HUES48 (cell line): ENCODE measurements around the gene ADRB1.

ENCODE experiments used
- H3K27ac ChIP-seq: one replicate; pipeline ENCODE4 v1.7.0; 2013; ENCODE audit warnings: low read depth, low read length, inconsistent platforms
- H3K27me3 ChIP-seq: 2 replicates; pipeline ENCODE4 v1.6.1; 2013; ENCODE audit warnings: mild to moderate bottlenecking, low read length; ENCODE audit not compliant: control insufficient read depth, insufficient read depth
- H3K36me3 ChIP-seq: 2 replicates; pipeline ENCODE4 v1.6.1; 2013; ENCODE audit warnings: low read length; ENCODE audit not compliant: control insufficient read depth, insufficient read depth
- H3K4me1 ChIP-seq: 2 replicates; pipeline ENCODE4 v1.6.1; 2013; ENCODE audit warnings: mild to moderate bottlenecking, low read length; ENCODE audit not compliant: control insufficient read depth, insufficient read depth
- H3K4me3 ChIP-seq: 2 replicates; pipeline ENCODE4 v1.5.1; 2013; ENCODE audit warnings: mild to moderate bottlenecking, low read depth, low read length
- H3K9ac ChIP-seq: 2 replicates; pipeline ENCODE4 v1.6.1; 2013; ENCODE audit warnings: mild to moderate bottlenecking, low read depth, low read length, moderate library complexity
- H3K9me3 ChIP-seq: 2 replicates; pipeline ENCODE4 v1.6.1; 2013; ENCODE audit warnings: low read length; ENCODE audit not compliant: control insufficient read depth, insufficient read depth

Gene ADRB1

DNA sequence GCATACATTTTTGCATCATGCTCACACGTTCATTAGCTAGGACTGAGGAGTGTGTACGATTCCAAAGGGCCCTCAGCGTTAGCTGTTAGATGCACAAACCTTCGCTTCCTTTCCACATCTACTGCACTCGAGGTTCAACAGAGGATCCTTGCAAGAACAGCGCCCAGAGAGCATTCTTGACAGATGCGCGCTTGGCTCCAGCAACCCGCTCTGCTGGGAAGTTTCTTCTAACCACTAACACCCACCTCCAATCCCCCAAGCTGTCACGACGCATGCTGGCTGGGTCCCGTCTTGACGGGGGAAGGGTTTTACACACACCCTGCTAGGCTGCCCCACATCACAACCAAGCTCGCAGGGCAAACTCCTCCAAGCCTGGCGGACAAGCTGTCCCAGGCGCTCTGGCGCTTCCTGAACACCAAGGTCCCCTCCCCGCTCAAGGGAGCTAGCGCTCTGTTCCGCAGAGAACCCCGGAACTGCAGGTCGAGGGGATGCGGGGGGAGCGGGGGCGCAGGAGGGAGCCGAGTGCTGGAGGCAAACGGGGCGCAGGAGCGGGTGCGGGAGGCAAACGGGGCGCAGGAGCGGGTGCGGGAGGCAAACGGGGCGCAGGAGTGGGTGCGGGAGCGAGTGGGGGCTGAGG lies 653 bp upstream of the ADRB1 start:
- H3K4me1 ChIP-seq = 0 out of 2 replicates have a peak, but pooled peaks cover 3% of the 10 kb centered on the region
- no peaks in the 10 kb centered on the region for H3K36me3 ChIP-seq
- no peak overlapping the region for H3K9ac ChIP-seq
- peak overlapping the region; percentile 70 for H3K4me3 ChIP-seq
- no peak overlapping the region for H3K27ac ChIP-seq
- 0 out of 2 replicates have a peak, but pooled peaks cover 4% of the 10 kb centered on the region for H3K9me3 ChIP-seq
- peaks cover 80% of the 10 kb centered on the region for H3K27me3 ChIP-seq

DNA sequence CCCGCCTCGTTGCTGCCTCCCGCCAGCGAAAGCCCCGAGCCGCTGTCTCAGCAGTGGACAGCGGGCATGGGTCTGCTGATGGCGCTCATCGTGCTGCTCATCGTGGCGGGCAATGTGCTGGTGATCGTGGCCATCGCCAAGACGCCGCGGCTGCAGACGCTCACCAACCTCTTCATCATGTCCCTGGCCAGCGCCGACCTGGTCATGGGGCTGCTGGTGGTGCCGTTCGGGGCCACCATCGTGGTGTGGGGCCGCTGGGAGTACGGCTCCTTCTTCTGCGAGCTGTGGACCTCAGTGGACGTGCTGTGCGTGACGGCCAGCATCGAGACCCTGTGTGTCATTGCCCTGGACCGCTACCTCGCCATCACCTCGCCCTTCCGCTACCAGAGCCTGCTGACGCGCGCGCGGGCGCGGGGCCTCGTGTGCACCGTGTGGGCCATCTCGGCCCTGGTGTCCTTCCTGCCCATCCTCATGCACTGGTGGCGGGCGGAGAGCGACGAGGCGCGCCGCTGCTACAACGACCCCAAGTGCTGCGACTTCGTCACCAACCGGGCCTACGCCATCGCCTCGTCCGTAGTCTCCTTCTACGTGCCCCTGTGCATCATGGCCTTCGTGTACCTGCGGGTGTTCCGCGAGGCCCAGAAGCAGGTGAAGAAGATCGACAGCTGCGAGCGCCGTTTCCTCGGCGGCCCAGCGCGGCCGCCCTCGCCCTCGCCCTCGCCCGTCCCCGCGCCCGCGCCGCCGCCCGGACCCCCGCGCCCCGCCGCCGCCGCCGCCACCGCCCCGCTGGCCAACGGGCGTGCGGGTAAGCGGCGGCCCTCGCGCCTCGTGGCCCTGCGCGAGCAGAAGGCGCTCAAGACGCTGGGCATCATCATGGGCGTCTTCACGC lies 825 bp downstream of the ADRB1 start:
- no peak overlapping the region for H3K27ac ChIP-seq
- H3K4me1 ChIP-seq = 0 out of 2 replicates have a peak, but pooled peaks cover 3% of the 10 kb centered on the region
- 0 out of 2 replicates have a peak, but pooled peaks cover 4% of the 10 kb centered on the region for H3K9me3 ChIP-seq
- H3K36me3 ChIP-seq = no peaks in the 10 kb centered on the region
- H3K27me3 ChIP-seq = peaks cover 95% of the 10 kb centered on the region
- H3K9ac ChIP-seq = no peak overlapping the region
- peak overlapping the region; percentile 47 for H3K4me3 ChIP-seq

DNA sequence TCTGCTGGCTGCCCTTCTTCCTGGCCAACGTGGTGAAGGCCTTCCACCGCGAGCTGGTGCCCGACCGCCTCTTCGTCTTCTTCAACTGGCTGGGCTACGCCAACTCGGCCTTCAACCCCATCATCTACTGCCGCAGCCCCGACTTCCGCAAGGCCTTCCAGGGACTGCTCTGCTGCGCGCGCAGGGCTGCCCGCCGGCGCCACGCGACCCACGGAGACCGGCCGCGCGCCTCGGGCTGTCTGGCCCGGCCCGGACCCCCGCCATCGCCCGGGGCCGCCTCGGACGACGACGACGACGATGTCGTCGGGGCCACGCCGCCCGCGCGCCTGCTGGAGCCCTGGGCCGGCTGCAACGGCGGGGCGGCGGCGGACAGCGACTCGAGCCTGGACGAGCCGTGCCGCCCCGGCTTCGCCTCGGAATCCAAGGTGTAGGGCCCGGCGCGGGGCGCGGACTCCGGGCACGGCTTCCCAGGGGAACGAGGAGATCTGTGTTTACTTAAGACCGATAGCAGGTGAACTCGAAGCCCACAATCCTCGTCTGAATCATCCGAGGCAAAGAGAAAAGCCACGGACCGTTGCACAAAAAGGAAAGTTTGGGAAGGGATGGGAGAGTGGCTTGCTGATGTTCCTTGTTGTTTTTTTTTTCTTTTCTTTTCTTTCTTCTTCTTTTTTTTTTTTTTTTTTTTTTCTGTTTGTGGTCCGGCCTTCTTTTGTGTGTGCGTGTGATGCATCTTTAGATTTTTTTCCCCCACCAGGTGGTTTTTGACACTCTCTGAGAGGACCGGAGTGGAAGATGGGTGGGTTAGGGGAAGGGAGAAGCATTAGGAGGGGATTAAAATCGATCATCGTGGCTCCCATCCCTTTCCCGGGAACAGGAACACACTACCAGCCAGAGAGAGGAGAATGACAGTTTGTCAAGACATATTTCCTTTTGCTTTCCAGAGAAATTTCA lies 1.7 kb downstream of the ADRB1 start:
- Histone ChIP-seq H3K27me3 (peaks cover 94% of the 10 kb centered on the region), H3K9ac (no peak overlapping the region), H3K9me3 (0 out of 2 replicates have a peak, but pooled peaks cover 4% of the 10 kb centered on the region), H3K27ac (no peak overlapping the region), H3K36me3 (no peaks in the 10 kb centered on the region), H3K4me1 (0 out of 2 replicates have a peak, but pooled peaks cover 3% of the 10 kb centered on the region), H3K4me3 (peak overlapping the region; percentile 43)

DNA sequence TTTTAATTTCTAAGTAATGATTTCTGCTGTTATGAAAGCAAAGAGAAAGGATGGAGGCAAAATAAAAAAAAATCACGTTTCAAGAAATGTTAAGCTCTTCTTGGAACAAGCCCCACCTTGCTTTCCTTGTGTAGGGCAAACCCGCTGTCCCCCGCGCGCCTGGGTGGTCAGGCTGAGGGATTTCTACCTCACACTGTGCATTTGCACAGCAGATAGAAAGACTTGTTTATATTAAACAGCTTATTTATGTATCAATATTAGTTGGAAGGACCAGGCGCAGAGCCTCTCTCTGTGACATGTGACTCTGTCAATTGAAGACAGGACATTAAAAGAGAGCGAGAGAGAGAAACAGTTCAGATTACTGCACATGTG lies 2.4 kb downstream of the ADRB1 start:
- Histone ChIP-seq H3K9ac (no peak overlapping the region), H3K27me3 (peaks cover 87% of the 10 kb centered on the region), H3K27ac (no peak overlapping the region), H3K4me3 (no peak overlapping the region), H3K36me3 (no peaks in the 10 kb centered on the region), H3K9me3 (0 out of 2 replicates have a peak, but pooled peaks cover 4% of the 10 kb centered on the region), H3K4me1 (0 out of 2 replicates have a peak, but pooled peaks cover 3% of the 10 kb centered on the region)

DNA sequence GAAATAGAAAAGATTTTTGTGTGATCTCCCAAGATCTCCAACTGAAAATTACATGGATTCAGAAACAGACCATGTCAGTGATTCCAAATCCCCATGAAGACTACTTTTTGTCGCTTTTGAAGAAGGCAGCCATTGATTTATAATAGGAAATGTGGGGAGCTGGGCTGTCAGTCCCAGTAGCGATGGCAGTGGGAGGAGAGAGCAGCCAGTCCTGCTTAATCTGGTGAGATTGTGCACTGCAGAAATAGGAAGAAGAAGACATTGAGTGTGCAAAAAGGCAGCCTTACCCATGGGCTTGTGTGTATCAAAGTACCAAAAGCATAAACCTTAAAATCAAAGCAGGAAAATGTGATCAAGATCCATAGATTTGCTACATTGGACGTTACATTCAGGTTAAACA lies 4.8 kb downstream of the ADRB1 start:
- H3K9ac ChIP-seq = no peak overlapping the region
- no peaks in the 10 kb centered on the region for H3K4me1 ChIP-seq
- peaks cover 63% of the 10 kb centered on the region for H3K27me3 ChIP-seq
- H3K27ac ChIP-seq = no peak overlapping the region
- no peaks in the 10 kb centered on the region for H3K36me3 ChIP-seq
- H3K4me3 ChIP-seq = no peak overlapping the region
- 0 out of 2 replicates have a peak, but pooled peaks cover 4% of the 10 kb centered on the region for H3K9me3 ChIP-seq

DNA sequence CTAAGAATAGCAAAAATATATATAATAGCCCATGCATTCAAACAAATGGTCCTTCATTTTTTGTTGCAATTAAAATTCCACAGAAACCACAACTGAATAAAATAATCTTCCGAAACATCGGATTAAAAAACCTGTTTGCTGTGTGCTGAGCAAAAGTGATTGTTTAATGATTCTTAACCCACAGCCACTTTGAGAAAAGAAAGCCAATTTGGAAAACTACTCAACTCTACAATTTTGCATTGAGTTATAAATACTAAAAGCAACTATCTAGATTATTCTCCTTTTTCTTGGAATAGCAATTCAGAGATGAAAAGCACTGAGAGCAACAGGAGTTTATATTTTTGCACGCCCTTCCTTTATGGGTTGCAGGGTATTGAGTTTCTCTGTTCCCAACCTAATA lies 8.0 kb downstream of the ADRB1 start:
- Histone ChIP-seq H3K9ac (no peak overlapping the region), H3K4me1 (no peaks in the 10 kb centered on the region), H3K9me3 (no peaks in the 10 kb centered on the region), H3K36me3 (no peaks in the 10 kb centered on the region), H3K27me3 (peaks cover 32% of the 10 kb centered on the region), H3K4me3 (no peak overlapping the region), H3K27ac (no peak overlapping the region)

DNA sequence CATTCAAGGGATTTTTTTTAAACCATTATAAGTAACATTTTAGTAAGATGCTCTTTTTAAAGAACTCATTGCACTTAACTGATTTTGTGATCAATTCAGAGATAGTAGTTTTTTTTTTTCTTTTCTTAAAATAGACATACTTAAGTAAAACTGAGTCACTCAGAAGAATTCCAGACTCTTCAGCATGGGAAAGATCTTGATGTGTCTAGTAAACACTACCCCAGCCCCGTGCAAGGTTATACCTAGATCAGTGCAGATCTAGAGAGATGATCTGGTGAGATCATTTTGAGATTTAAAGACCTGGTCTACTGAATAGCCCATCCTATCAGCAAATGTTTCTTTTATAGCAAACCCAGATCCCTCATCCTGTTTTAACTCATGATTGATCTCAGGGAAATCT lies 8.6 kb downstream of the ADRB1 start:
- Histone ChIP-seq H3K9me3 (no peaks in the 10 kb centered on the region), H3K4me1 (no peaks in the 10 kb centered on the region), H3K9ac (no peak overlapping the region), H3K27me3 (peaks cover 27% of the 10 kb centered on the region), H3K36me3 (no peaks in the 10 kb centered on the region), H3K27ac (no peak overlapping the region), H3K4me3 (no peak overlapping the region)

DNA sequence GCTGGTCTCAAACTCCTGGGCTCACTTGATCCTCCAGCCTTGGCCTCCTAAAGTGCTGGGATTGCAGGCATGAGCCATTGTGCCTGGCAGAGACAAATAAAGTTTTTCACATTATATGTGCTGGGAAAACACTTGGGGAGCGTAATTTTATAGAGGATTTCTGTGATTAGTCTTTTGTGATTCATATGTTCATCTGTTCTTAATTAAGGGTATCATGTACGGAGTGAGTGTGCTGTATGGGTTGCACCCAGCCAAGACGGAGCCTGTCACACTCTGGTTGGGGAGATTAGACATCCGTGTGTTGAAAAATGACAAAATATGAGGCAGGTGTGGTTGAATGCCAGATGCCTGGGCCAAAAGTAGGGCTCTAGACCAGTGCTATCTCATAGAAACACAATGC lies 10.3 kb downstream of the ADRB1 start:
- H3K36me3 ChIP-seq = no peaks in the 10 kb centered on the region
- no peak overlapping the region for H3K4me3 ChIP-seq
- H3K27me3 ChIP-seq = peaks cover 10% of the 10 kb centered on the region
- no peak overlapping the region for H3K9ac ChIP-seq
- no peak overlapping the region for H3K27ac ChIP-seq
- no peaks in the 10 kb centered on the region for H3K4me1 ChIP-seq
- no peaks in the 10 kb centered on the region for H3K9me3 ChIP-seq

DNA sequence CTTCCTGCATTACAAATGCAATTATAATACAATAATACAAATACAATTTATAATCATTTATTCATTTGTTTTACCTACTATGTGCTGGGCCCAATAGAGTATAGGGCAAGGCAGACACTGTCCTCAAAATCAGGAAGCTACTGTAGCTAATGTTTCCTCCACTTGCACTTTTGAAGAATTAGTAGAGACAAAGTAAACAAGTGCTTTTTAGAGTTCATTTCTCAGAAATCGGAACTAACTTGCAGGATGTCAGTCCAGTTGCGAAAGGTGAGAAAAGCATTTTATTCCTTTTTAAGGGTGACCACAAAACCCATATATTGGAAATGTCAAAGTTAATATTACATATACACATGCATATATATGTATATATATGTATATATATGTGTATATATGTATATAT lies 14.2 kb downstream of the ADRB1 start:
- H3K4me1 ChIP-seq = peaks cover 13% of the 10 kb centered on the region
- H3K36me3 ChIP-seq = no peaks in the 10 kb centered on the region
- H3K27me3 ChIP-seq = no peaks in the 10 kb centered on the region; the same call in 1 of the 2 replicates
- H3K27ac ChIP-seq = no peak overlapping the region
- H3K9ac ChIP-seq = no peak overlapping the region
- H3K4me3 ChIP-seq = no peak overlapping the region
- no peaks in the 10 kb centered on the region for H3K9me3 ChIP-seq

DNA sequence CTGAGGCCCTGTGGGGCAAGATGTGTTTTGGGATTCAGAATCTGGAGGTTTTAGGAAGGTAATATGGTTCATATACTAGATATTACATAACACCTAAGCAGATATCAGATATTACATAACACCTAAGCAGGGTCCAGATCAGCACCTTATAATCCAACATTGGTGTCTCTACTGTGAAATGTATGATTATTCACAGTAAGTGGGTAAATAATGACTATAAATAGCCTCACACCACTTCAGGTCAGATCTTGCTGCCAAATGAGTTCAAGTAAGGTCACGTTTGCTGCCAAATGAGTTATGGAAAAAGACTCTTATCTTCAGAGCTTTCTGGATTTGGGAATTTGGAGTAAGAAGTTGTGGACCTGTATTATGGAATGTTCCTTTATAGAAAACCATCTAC lies 14.6 kb downstream of the ADRB1 start:
- Histone ChIP-seq H3K27me3 (no peaks in the 10 kb centered on the region; the same call in 1 of the 2 replicates), H3K9me3 (no peaks in the 10 kb centered on the region), H3K4me3 (no peak overlapping the region), H3K36me3 (no peaks in the 10 kb centered on the region), H3K4me1 (peaks cover 13% of the 10 kb centered on the region), H3K9ac (no peak overlapping the region), H3K27ac (no peak overlapping the region)
